Mesenteric fat pad (tissue), 1 donor: ENCODE results near the gene SCYL2. TPM values are rescaled to one million over a fixed set of nuclear protein-coding genes. Genes with fewer than 3 reads are reported as not detected.

Experiments used
- DNase-seq: peaks from one replicate; pipeline ENCODE4 v3.0.0-alpha.2; 2020; ENCODE audit warnings: low spot score
- total RNA-seq: library from RNA; stranded (reverse); fragmentation: NEBNext Ultra II Directional; extraction: Animal tissue kit (Norgen Biotek cat#: 25700); gene quantifications from one replicate; pipeline ENCODE4 v1.2.1, GENCODE V29; 2021
- donor health status: DM: yes; HTN: yes; CAD: no.

Gene SCYL2
- total RNA-seq, 1 donor from 2014 or later: 40.0 TPM

- no peak for DNase-seq
Measured at GRCh38 chr12:100375038-100375735, 108.2 kb downstream of the SCYL2 start.

- DNase-seq: no peak
Measured at GRCh38 chr12:100376161-100376560, 109.2 kb downstream of the SCYL2 start.

- no peak for DNase-seq
Measured at GRCh38 chr12:100381379-100381778, 114.4 kb downstream of the SCYL2 start.

- DNase-seq: no peak
Measured at GRCh38 chr12:100382338-100382737, 115.4 kb downstream of the SCYL2 start.

GRCh38 chr12:100383586-100384558, 116.9 kb downstream of the SCYL2 start:
- no peak for DNase-seq

GRCh38 chr12:100384559-100384935, 117.6 kb downstream of the SCYL2 start:
- no peak for DNase-seq

GRCh38 chr12:100388382-100388781, 121.4 kb downstream of the SCYL2 start:
- no peak for DNase-seq

Other genes starting within 250 kb of the SCYL2 start
- 41.1 TPM for gene BLTP3B, start 124.3 kb upstream of the SCYL2 start, total RNA-seq
- gene ACTR6, start 66.4 kb upstream of the SCYL2 start, total RNA-seq: 17.7 TPM
- gene DEPDC4, start 98 bp upstream of the SCYL2 start, total RNA-seq: 0.58 TPM
- not detected for gene SLC17A8, start 89.9 kb downstream of the SCYL2 start, total RNA-seq
- not detected for gene NR1H4, start 206.7 kb downstream of the SCYL2 start, total RNA-seq